Measurements from ENCODE around the gene CELSR1. TPM values are rescaled to one million over a fixed set of nuclear protein-coding genes. Genes with fewer than 3 reads are reported as not detected.

The CELSR1 gene
- total and polyA plus RNA-seq, 2 donors (not counting 1 experiment from before 2014, with no cell fraction given): 0.07 to 1.8 TPM

DNA sequence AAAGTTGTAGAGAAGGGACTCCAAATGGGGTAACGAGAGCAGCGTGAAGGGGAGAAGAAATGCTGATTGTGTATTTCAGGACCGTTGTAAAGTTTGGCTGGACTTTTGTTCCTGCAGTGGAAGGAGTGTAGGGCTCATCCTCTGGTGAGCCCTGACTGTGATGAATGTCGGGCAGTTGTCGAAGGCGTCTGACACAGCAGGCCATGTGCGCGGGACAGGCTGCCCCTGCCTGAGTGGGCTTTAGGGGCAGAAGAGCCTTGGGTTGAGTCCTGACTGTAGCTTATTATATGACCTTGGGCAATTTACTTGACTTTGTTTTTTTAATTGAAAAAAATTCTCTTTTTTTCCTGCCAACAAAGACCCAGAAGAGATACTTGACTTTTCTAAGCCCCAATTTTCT lies 198.8 kb downstream of the CELSR1 start:
- H4K20me1 ChIP-seq (ENCODE audit: control insufficient read depth, extremely low read depth, insufficient read depth, low read length): no peaks in the 10 kb centered on the region
- H3K4me3 ChIP-seq (replicated peaks in 1 of 4; ENCODE audit: control extremely low read depth in 1 of 4, insufficient read depth in 1 of 4, low read depth in 3 of 4, low read length in 4 of 4): no peak overlapping the region
- DNase-seq (ENCODE audit: low read depth in 2 of 2): no peak
- no peaks in the 10 kb centered on the region for H3K27me3 ChIP-seq (ENCODE audit: control insufficient read depth, insufficient read depth, low read length)
- no peak overlapping the region for H3K27ac ChIP-seq (ENCODE audit: insufficient read depth, low read length)
- H3K79me2 ChIP-seq (ENCODE audit: control insufficient read depth, insufficient read depth, low read length): peaks cover 25% of the 10 kb centered on the region
- TF ChIP-seq EZH2 (IDR thresholded peaks at IDR 0.05; ENCODE audit: low read length, missing control alignments): no peak
- TF ChIP-seq, protein P1, sequence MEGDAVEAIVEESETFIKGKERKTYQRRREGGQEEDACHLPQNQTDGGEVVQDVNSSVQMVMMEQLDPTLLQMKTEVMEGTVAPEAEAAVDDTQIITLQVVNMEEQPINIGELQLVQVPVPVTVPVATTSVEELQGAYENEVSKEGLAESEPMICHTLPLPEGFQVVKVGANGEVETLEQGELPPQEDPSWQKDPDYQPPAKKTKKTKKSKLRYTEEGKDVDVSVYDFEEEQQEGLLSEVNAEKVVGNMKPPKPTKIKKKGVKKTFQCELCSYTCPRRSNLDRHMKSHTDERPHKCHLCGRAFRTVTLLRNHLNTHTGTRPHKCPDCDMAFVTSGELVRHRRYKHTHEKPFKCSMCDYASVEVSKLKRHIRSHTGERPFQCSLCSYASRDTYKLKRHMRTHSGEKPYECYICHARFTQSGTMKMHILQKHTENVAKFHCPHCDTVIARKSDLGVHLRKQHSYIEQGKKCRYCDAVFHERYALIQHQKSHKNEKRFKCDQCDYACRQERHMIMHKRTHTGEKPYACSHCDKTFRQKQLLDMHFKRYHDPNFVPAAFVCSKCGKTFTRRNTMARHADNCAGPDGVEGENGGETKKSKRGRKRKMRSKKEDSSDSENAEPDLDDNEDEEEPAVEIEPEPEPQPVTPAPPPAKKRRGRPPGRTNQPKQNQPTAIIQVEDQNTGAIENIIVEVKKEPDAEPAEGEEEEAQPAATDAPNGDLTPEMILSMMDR (conservative IDR thresholded peaks at IDR 0.05 in 1 of 2, IDR thresholded peaks at IDR 0.05 in 1 of 2; ENCODE audit: low read depth in 1 of 2, low read length in 2 of 2): no peak
- no peak overlapping the region for H2AFZ ChIP-seq (ENCODE audit: low read length)
- peaks cover 14% of the 10 kb centered on the region for H3K36me3 ChIP-seq (ENCODE audit: control insufficient read depth, insufficient read depth, low read length)
- no peaks in the 10 kb centered on the region for H3K9me3 ChIP-seq (ENCODE audit: control insufficient read depth, insufficient read depth, low read depth, low read length)
- H3K4me1 ChIP-seq (ENCODE audit: control insufficient read depth, extremely low read depth, insufficient read depth, low read length): peaks cover 7% of the 10 kb centered on the region
- no peak overlapping the region for H3K9ac ChIP-seq (ENCODE audit: insufficient read depth, low read length)
- no peak overlapping the region for H3K4me2 ChIP-seq (ENCODE audit: extremely low read depth, insufficient read depth, low read length)

GRCh38 chr22:46337870-46338269 lies 199.6 kb downstream of the CELSR1 start:
- peaks cover 25% of the 10 kb centered on the region for H3K79me2 ChIP-seq (ENCODE audit: control insufficient read depth, insufficient read depth, low read length)
- no peak for TF ChIP-seq EZH2 (IDR thresholded peaks at IDR 0.05; ENCODE audit: low read length, missing control alignments)
- TF ChIP-seq, protein P1 (conservative IDR thresholded peaks at IDR 0.05 in 1 of 2, IDR thresholded peaks at IDR 0.05 in 1 of 2; ENCODE audit: low read depth in 1 of 2, low read length in 2 of 2): no peak
- no peak for DNase-seq (ENCODE audit: low read depth in 2 of 2)

DNA sequence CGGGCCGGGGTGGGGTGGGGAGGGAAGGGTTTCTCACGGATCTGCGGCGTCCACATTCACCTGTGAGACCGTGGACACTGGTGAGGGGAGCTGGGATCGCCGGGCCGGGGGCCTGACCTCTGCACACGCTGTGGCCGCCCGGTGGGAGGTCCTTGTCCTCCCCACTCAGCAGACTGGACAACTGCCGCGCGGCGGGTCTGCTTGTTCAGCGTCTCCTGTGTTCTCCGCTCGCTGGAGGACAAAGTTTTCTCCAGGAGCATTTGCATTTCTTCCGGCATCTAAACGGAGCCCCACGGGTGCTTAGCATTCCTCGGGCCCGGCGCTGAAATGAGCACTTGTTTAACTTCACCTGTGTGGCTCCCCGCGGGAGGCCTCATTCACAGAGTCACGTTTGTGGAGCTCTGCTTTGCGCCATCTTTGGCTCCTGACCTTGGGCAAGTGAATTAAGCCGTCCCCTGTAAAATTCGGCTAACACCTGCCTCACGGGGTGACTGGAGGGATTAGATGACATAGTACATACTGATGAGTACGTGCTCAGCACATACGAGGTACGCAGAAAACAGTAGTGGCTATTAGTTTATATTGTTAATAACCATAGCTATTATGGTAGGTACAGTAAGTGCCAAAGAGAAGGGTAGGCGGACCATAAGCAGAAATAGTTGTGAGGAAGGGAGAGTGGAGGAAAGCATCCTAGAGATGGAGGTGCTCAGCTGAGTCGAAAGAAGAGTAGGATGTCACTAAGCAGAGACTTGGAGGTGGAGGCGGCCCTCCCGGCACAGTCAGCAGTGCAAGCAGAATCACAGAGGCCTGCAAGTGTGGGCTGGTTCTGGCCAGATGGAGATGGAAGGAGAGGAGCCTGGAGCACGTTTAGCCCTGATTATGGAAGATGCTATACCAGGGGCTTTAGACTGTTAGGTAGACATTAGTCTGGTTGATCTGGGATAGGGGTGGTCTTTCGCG lies 201.0 kb downstream of the CELSR1 start:
- H3K79me2 ChIP-seq (ENCODE audit: control insufficient read depth, insufficient read depth, low read length): peaks cover 25% of the 10 kb centered on the region
- peak overlapping the region; percentile 78 for H3K27ac ChIP-seq (ENCODE audit: insufficient read depth, low read length)
- H3K4me3 ChIP-seq (replicated peaks in 1 of 4; ENCODE audit: control extremely low read depth in 1 of 4, insufficient read depth in 1 of 4, low read depth in 3 of 4, low read length in 4 of 4): peak overlapping the region; percentile 86 to 88 (median 87)
- TF ChIP-seq, protein P1 (conservative IDR thresholded peaks at IDR 0.05 in 1 of 2, IDR thresholded peaks at IDR 0.05 in 1 of 2; ENCODE audit: low read depth in 1 of 2, low read length in 2 of 2): no peak
- no peak for TF ChIP-seq EZH2 (IDR thresholded peaks at IDR 0.05; ENCODE audit: low read length, missing control alignments)
- peak overlapping the region; percentile 94 for H3K4me2 ChIP-seq (ENCODE audit: extremely low read depth, insufficient read depth, low read length)
- H2AFZ ChIP-seq (ENCODE audit: low read length): no peak overlapping the region
- H3K36me3 ChIP-seq (ENCODE audit: control insufficient read depth, insufficient read depth, low read length): peaks cover 14% of the 10 kb centered on the region
- H3K9ac ChIP-seq (ENCODE audit: insufficient read depth, low read length): peak overlapping the region; percentile 79
- no peaks in the 10 kb centered on the region for H4K20me1 ChIP-seq (ENCODE audit: control insufficient read depth, extremely low read depth, insufficient read depth, low read length)
- H3K4me1 ChIP-seq (ENCODE audit: control insufficient read depth, extremely low read depth, insufficient read depth, low read length): peaks cover 7% of the 10 kb centered on the region
- no peaks in the 10 kb centered on the region for H3K27me3 ChIP-seq (ENCODE audit: control insufficient read depth, insufficient read depth, low read length)
- no peaks in the 10 kb centered on the region for H3K9me3 ChIP-seq (ENCODE audit: control insufficient read depth, insufficient read depth, low read depth, low read length)
- DNase-seq (ENCODE audit: low read depth in 2 of 2): peak; percentile 2 to 23

More at GRCh38 chr22:46337870-46338269, 199.6 kb downstream of the CELSR1 start:
- H3K27me3 ChIP-seq (ENCODE audit: control insufficient read depth, insufficient read depth, low read length): no peaks in the 10 kb centered on the region
- no peaks in the 10 kb centered on the region for H4K20me1 ChIP-seq (ENCODE audit: control insufficient read depth, extremely low read depth, insufficient read depth, low read length)
- H3K9me3 ChIP-seq (ENCODE audit: control insufficient read depth, insufficient read depth, low read depth, low read length): no peaks in the 10 kb centered on the region
- H3K4me3 ChIP-seq (replicated peaks in 1 of 4; ENCODE audit: control extremely low read depth in 1 of 4, insufficient read depth in 1 of 4, low read depth in 3 of 4, low read length in 4 of 4): peak overlapping the region in 1 of 4 experiments; percentile 4
- H3K4me1 ChIP-seq (ENCODE audit: control insufficient read depth, extremely low read depth, insufficient read depth, low read length): peaks cover 7% of the 10 kb centered on the region
- peaks cover 14% of the 10 kb centered on the region for H3K36me3 ChIP-seq (ENCODE audit: control insufficient read depth, insufficient read depth, low read length)
- H3K27ac ChIP-seq (ENCODE audit: insufficient read depth, low read length): no peak overlapping the region
- H3K4me2 ChIP-seq (ENCODE audit: extremely low read depth, insufficient read depth, low read length): no peak overlapping the region
- H3K9ac ChIP-seq (ENCODE audit: insufficient read depth, low read length): no peak overlapping the region
- no peak overlapping the region for H2AFZ ChIP-seq (ENCODE audit: low read length)
